Uterus (tissue), 4 donors: Measurements from ENCODE around the gene ANKRD33B. TPM values are rescaled to one million over a fixed set of nuclear protein-coding genes. Genes with fewer than 3 reads are reported as not detected.
A peak's percentile ranks its signal among the peaks of the same experiment; 100 is the strongest.

Source experiments
- DNase-seq, 2 donors: peaks; one replicate each; pipeline ENCODE4 v3.0.0-alpha.2; 2019 to 2020
- H3K27ac ChIP-seq, 2 donors: fragments of 200-600 bp; sonication (generic); 1 replicate in 1 of 2; 2 replicates in 1 of 2; pipeline ENCODE4 v1.5.1; 2016 to 2018
- H3K27me3 ChIP-seq, 2 donors: fragments of 200-600 bp; sonication (generic); one replicate each; pipeline ENCODE4 v1.5.1; 2018 to 2019; ENCODE audit warnings: control low read depth in 1 of 2
- H3K36me3 ChIP-seq, 2 donors: fragments of 200-600 bp; sonication (generic); one replicate each; pipeline ENCODE4 v1.5.1; 2019; ENCODE audit warnings: control low read depth in 1 of 2
- H3K4me1 ChIP-seq, 2 donors: fragments of 200-600 bp; sonication (generic); one replicate each; pipeline ENCODE4 v1.5.1; 2018 to 2019; ENCODE audit warnings: control low read depth in 1 of 2
- H3K4me3 ChIP-seq, 2 donors: fragments of 200-600 bp; sonication (generic); 1 replicate in 1 of 2; 2 replicates in 1 of 2; pipeline ENCODE4 v1.5.1; 2018 to 2019; ENCODE audit warnings: mild to moderate bottlenecking in 1 of 2
- H3K9me3 ChIP-seq, 2 donors: fragments of 200-600 bp; sonication (generic); one replicate each; pipeline ENCODE4 v1.5.1; 2019; ENCODE audit warnings: control low read depth in 1 of 2
- POLR2A ChIP-seq, 2 donors: fragments of 450-650 bp; IDR thresholded peaks; one replicate each; pipeline ENCODE4 v1.6.1; 2016; ENCODE audit warnings: antibody characterized with exemption in 2 of 2, mild to moderate bottlenecking in 1 of 2, moderate library complexity in 1 of 2
- intact Hi-C: fragments of 100-400 bp; cut with DNase I; formaldehyde crosslinking; loops from one replicate; pipeline ENCODE4 v1.15.1; 2023; ENCODE audit warnings: low total_unique reads
- total RNA-seq, 4 donors: library from RNA; depleted of rRNA in 3 of 4; stranded (reverse); fragments of >200 nt in 3 of 4; gene quantifications; one replicate each; pipeline versions ENCODE4 v1.1.0 to v1.2.4, GENCODE V29; 2014 to 2023
- TF ChIP-seq, protein P1 (sequence below), 4 experiments: fragments of 200-600 bp in 2 of 4; fragments of 450-650 bp in 2 of 4; sonication (generic) in 2 of 4; IDR thresholded peaks; one replicate each; pipeline ENCODE4 v1.5.1; 2016 to 2019; ENCODE audit warnings: antibody characterized with exemption in 4 of 4, mild to moderate bottlenecking in 2 of 4, moderate library complexity in 1 of 4
- donor health status: DM: yes; HTN: yes; CAD: no.

The ANKRD33B gene
- total RNA-seq, 4 donors from 2014 or later, result 2.1 to 24.1 (median 7.6) TPM

DNA sequence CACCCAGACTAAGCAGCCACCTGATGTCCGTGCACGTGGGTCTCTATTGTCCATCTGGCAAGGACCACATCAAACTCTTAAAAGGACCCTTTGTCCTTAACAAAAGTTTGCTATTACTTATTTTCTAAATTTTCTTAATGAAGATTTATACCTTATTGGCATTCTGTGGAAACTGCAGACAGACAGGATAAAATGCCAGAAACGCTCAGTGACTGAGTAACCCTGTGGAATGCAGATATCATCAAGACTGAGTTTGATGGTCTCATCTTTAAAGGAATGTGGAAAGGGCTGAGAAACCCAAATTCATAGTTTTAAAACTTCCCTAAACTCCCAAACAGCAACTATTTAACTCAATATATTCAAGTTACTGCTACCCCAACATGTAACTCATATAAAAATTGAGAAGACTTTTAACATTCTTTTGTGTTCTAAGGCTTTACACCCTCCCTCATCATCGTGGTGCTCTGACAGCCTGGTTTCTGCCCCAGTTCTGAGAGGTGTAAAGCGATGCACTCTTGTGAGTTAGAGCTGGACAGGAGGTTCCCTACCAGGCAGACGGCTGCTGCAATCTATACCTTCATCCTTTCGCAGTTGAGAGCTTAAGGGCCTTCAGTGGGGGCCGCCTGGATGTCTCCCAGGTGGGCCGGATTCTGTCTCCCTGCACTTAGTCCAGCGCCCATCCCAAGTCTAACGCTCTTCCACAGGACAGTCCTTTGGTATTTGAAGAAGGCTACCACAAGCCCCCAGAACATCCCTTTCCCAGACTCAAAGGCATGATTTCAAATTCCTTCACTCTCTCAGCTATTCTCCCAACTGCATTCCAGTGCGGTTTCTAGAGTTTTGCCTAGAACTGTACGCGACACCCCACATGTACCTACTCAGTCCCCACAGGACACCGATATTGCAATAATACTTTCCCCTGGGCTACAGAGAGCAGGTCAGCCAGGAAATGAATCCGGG is 128.2 kb downstream of the ANKRD33B start:
- Histone ChIP-seq H3K27me3 (no peaks in the 10 kb centered on the region), H3K36me3 (no peaks in the 10 kb centered on the region), H3K4me3 (no peak overlapping the region), H3K27ac (no peak overlapping the region), H3K4me1 (no peaks in the 10 kb centered on the region), H3K9me3 (no peaks in the 10 kb centered on the region)
- intact Hi-C loops, result loop anchor here (10.0 kb wide), 1 partner anchor 103 kb away; no protein-coding TSS in a partner anchor
- TF ChIP-seq, protein P1, sequence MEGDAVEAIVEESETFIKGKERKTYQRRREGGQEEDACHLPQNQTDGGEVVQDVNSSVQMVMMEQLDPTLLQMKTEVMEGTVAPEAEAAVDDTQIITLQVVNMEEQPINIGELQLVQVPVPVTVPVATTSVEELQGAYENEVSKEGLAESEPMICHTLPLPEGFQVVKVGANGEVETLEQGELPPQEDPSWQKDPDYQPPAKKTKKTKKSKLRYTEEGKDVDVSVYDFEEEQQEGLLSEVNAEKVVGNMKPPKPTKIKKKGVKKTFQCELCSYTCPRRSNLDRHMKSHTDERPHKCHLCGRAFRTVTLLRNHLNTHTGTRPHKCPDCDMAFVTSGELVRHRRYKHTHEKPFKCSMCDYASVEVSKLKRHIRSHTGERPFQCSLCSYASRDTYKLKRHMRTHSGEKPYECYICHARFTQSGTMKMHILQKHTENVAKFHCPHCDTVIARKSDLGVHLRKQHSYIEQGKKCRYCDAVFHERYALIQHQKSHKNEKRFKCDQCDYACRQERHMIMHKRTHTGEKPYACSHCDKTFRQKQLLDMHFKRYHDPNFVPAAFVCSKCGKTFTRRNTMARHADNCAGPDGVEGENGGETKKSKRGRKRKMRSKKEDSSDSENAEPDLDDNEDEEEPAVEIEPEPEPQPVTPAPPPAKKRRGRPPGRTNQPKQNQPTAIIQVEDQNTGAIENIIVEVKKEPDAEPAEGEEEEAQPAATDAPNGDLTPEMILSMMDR (IDR thresholded peaks at IDR 0.05), result no peak
- DNase-seq, result no peak

DNA sequence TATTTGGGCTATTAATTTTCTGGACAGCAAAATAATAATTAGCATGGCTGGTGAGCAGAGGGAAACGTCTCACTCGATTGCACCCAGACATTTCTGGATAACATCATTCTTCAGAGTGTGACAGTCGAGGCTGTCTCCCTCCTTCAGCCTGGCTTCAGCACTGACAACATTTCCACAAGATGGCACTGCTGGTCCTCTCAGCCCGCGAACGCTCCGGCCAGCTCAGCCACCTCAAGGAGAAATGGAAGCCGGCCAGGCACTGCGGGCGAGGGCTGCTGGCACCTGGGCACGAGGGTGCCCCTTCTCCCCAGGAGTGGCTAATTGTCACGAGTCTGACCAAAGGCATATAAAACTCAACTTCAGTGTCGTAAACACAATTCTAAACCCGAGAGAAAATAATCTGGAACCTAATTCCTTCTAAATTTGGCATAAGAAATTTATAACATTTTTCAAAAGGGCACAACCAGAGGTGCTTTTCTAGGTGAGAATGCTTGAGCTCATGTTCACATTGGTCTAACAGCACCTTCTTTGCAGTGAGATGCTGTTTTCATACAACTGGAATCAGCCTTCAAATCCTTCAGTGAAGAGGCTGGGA is 131.3 kb downstream of the ANKRD33B start:
- no peaks in the 10 kb centered on the region for H3K36me3 ChIP-seq
- peak; percentile 61 to 68 for DNase-seq
- no peaks in the 10 kb centered on the region for H3K4me1 ChIP-seq
- H3K9me3 ChIP-seq, result no peaks in the 10 kb centered on the region
- intact Hi-C loops, result loop anchor here (10.0 kb wide), 1 partner anchor 100 kb away; no protein-coding TSS in a partner anchor
- TF ChIP-seq POLR2A (IDR thresholded peaks at IDR 0.05), result no peak
- TF ChIP-seq, protein P1 (IDR thresholded peaks at IDR 0.05), result peak; percentile 72 to 86 (median 76)
- peak overlapping the region in 1 of 2 donors; percentile 11 for H3K27ac ChIP-seq
- H3K4me3 ChIP-seq, result no peak overlapping the region
- no peaks in the 10 kb centered on the region for H3K27me3 ChIP-seq

DNA sequence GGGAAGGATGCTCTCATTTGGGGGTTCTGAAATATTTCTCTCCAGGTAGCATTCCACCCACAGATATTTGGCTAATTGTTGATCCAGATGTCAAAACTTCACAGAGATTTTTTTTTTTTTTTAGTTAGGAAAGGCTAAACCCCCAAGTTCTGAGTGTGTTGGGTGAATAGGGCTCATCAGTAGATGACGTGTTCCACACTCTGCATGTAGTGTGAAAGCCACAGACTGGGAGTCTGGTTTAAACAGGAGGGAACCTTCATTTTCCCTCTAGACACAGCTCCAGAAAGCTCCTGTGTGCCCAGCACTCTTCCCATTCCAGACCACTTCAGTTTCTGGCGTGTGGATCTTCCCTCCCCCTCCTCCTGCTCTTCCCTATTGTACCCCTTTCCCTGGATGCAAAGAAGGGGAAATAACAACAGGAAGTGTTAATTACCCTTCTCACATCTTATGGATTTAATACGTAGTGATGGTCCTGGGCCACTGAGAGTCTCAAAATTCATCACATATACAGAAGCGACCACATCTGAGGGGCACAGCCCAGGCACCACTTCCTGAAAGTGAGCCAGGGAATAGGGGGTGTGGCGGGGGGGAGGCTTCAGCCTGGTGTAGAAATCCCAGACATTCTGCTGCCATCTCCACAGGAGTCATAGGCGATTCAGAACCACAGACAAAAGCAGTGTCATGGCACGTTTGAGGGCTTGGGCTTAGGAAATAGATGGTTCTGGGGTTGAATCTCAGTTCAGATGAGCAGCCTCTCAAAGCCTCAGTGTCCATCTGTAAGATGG is 132.1 kb downstream of the ANKRD33B start:
- no peaks in the 10 kb centered on the region for H3K27me3 ChIP-seq
- no peaks in the 10 kb centered on the region for H3K9me3 ChIP-seq
- H3K36me3 ChIP-seq, result no peaks in the 10 kb centered on the region
- no peaks in the 10 kb centered on the region for H3K4me1 ChIP-seq
- DNase-seq, result no peak
- H3K27ac ChIP-seq, result no peak overlapping the region
- intact Hi-C loops, result loop anchor here (10.0 kb wide), 1 partner anchor 99 kb away; no protein-coding TSS in a partner anchor
- TF ChIP-seq, protein P1 (IDR thresholded peaks at IDR 0.05), result no peak
- no peak for TF ChIP-seq POLR2A (IDR thresholded peaks at IDR 0.05)
- H3K4me3 ChIP-seq, result no peak overlapping the region

DNA sequence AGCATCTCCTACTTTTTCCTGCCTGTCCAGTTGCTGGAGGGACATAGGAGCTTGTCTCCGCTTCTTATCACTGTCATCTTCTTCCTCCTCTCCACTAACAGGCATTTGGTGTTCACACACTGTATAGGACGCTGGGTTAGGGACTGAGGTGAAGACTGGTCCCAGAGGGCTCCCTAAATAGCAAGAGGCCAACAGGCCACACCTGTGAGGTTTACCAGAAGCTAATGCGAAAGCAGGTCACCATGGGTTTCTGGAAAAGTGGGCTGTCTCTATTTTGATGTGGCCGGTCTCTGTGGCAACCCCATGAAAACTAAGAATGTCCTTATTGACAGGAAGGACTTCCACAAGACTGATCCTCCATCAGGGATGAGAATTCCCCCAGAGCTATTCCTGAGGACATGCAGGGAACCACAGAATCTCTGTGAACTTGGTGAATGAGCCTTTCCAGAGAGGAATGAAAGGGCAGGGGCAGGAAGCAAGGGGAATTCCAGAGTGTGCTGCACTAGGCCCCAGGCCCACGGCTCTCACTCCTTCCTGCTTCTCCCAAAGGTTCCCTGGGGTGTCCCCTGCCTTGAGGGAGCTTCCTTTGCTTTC is 135.5 kb downstream of the ANKRD33B start:
- peaks cover 3 to 7% of the 10 kb centered on the region in 2 donors for H3K4me1 ChIP-seq
- DNase-seq, result no peak
- H3K27me3 ChIP-seq, result no peaks in the 10 kb centered on the region
- TF ChIP-seq, protein P1 (IDR thresholded peaks at IDR 0.05), result no peak
- no peak for TF ChIP-seq POLR2A (IDR thresholded peaks at IDR 0.05)
- no peak overlapping the region for H3K4me3 ChIP-seq
- H3K9me3 ChIP-seq, result no peaks in the 10 kb centered on the region
- H3K36me3 ChIP-seq, result no peaks in the 10 kb centered on the region
- no peak overlapping the region for H3K27ac ChIP-seq
- intact Hi-C loops, result loop anchor here (10.0 kb wide), 1 partner anchor 95 kb away; no protein-coding TSS in a partner anchor
